Measurements from ENCODE around the gene TMEM92.

The TMEM92 gene

GRCh38 chr17:50301891-50302584 lies 27.8 kb downstream of the TMEM92 start:
- Histone ChIP-seq H4K20me1 (ENCODE audit: insufficient read depth, low read length, poor library complexity, severe bottlenecking) (no peaks in the 10 kb centered on the region), H3K9me3 (ENCODE audit: insufficient read depth, low read depth, low read length) (no peaks in the 10 kb centered on the region), H3K27me3 (ENCODE audit: insufficient read depth, low read length, poor library complexity, severe bottlenecking) (no peaks in the 10 kb centered on the region), H3K79me2 (ENCODE audit: insufficient read depth, low read length) (no peaks in the 10 kb centered on the region), H3F3A (ENCODE audit: low read depth) (no peaks in the 10 kb centered on the region), H3K9ac (ENCODE audit: low read depth, low read length, poor library complexity, severe bottlenecking) (no peak overlapping the region), H3K4me2 (ENCODE audit: low read depth, low read length, poor library complexity, severe bottlenecking) (no peak overlapping the region), H3K4me3 (ENCODE audit: low read length, poor library complexity, severe bottlenecking) (no peak overlapping the region), H3K4me1 (ENCODE audit: insufficient read depth, low read length, poor library complexity, severe bottlenecking) (no peaks in the 10 kb centered on the region), H3K9me2 (replicated peaks; ENCODE audit: low read depth, low read length) (no peaks in the 10 kb centered on the region), H2AFZ (ENCODE audit: low read length) (no peak overlapping the region; the same call in 1 of the 2 replicates), H3K36me3 (ENCODE audit: insufficient read depth, low read length) (no peaks in the 10 kb centered on the region)
- TF ChIP-seq CTCF (conservative IDR thresholded peaks at IDR 0.05; ENCODE audit: low read length) (no peak), EZH2phosphoT487 (IDR thresholded peaks at IDR 0.05; ENCODE audit: borderline replicate concordance) (no peak)

GRCh38 chr17:50303051-50303450 lies 28.8 kb downstream of the TMEM92 start:
- Histone ChIP-seq H3K9me2 (replicated peaks; ENCODE audit: low read depth, low read length) (no peaks in the 10 kb centered on the region), H3K27me3 (ENCODE audit: insufficient read depth, low read length, poor library complexity, severe bottlenecking) (no peaks in the 10 kb centered on the region), H2AFZ (ENCODE audit: low read length) (no peak overlapping the region), H3K4me1 (ENCODE audit: insufficient read depth, low read length, poor library complexity, severe bottlenecking) (no peaks in the 10 kb centered on the region), H4K20me1 (ENCODE audit: insufficient read depth, low read length, poor library complexity, severe bottlenecking) (no peaks in the 10 kb centered on the region), H3K9ac (ENCODE audit: low read depth, low read length, poor library complexity, severe bottlenecking) (no peak overlapping the region), H3K36me3 (ENCODE audit: insufficient read depth, low read length) (no peaks in the 10 kb centered on the region), H3K9me3 (ENCODE audit: insufficient read depth, low read depth, low read length) (no peaks in the 10 kb centered on the region), H3K4me3 (ENCODE audit: low read length, poor library complexity, severe bottlenecking) (no peak overlapping the region), H3K79me2 (ENCODE audit: insufficient read depth, low read length) (no peaks in the 10 kb centered on the region), H3F3A (ENCODE audit: low read depth) (no peaks in the 10 kb centered on the region), H3K4me2 (ENCODE audit: low read depth, low read length, poor library complexity, severe bottlenecking) (no peak overlapping the region)
- TF ChIP-seq CTCF (conservative IDR thresholded peaks at IDR 0.05; ENCODE audit: low read length) (no peak), EZH2phosphoT487 (IDR thresholded peaks at IDR 0.05; ENCODE audit: borderline replicate concordance) (no peak)

GRCh38 chr17:50303596-50303995 lies 29.3 kb downstream of the TMEM92 start:
- H3F3A ChIP-seq (ENCODE audit: low read depth), result no peaks in the 10 kb centered on the region
- no peak overlapping the region for H3K9ac ChIP-seq (ENCODE audit: low read depth, low read length, poor library complexity, severe bottlenecking)
- TF ChIP-seq CTCF (conservative IDR thresholded peaks at IDR 0.05; ENCODE audit: low read length) (no peak), EZH2phosphoT487 (IDR thresholded peaks at IDR 0.05; ENCODE audit: borderline replicate concordance) (no peak)
- H3K9me2 ChIP-seq (replicated peaks; ENCODE audit: low read depth, low read length), result no peaks in the 10 kb centered on the region
- H3K4me1 ChIP-seq (ENCODE audit: insufficient read depth, low read length, poor library complexity, severe bottlenecking), result no peaks in the 10 kb centered on the region
- H3K9me3 ChIP-seq (ENCODE audit: insufficient read depth, low read depth, low read length), result no peaks in the 10 kb centered on the region
- H3K27me3 ChIP-seq (ENCODE audit: insufficient read depth, low read length, poor library complexity, severe bottlenecking), result no peaks in the 10 kb centered on the region
- no peaks in the 10 kb centered on the region for H3K79me2 ChIP-seq (ENCODE audit: insufficient read depth, low read length)
- no peaks in the 10 kb centered on the region for H3K36me3 ChIP-seq (ENCODE audit: insufficient read depth, low read length)
- H3K4me2 ChIP-seq (ENCODE audit: low read depth, low read length, poor library complexity, severe bottlenecking), result no peak overlapping the region
- H2AFZ ChIP-seq (ENCODE audit: low read length), result no peak overlapping the region
- no peaks in the 10 kb centered on the region for H4K20me1 ChIP-seq (ENCODE audit: insufficient read depth, low read length, poor library complexity, severe bottlenecking)
- no peak overlapping the region for H3K4me3 ChIP-seq (ENCODE audit: low read length, poor library complexity, severe bottlenecking)

All from Loucy (cell line).